ENCODE measurements around the gene BOC.

DNA sequence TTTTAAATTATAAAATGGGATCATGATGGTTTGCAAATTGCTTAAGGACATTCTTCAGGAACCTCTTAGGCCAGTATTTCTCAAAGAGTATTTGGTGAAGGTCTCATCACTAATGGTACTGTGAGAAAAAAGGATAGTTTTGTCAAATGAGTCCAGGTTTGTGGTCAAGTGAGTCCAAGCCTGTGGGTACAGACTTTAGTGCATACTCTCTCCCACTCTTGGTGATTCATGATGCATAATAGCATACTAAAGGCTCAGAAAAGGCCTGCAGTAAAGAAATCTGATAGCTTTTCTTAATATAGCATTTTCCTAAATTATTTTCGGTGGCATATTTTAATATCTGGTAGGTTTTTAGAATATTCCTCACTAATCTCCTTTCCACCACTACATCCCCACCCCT, 20.0 kb downstream of the BOC start:
- TF ChIP-seq, protein P1, sequence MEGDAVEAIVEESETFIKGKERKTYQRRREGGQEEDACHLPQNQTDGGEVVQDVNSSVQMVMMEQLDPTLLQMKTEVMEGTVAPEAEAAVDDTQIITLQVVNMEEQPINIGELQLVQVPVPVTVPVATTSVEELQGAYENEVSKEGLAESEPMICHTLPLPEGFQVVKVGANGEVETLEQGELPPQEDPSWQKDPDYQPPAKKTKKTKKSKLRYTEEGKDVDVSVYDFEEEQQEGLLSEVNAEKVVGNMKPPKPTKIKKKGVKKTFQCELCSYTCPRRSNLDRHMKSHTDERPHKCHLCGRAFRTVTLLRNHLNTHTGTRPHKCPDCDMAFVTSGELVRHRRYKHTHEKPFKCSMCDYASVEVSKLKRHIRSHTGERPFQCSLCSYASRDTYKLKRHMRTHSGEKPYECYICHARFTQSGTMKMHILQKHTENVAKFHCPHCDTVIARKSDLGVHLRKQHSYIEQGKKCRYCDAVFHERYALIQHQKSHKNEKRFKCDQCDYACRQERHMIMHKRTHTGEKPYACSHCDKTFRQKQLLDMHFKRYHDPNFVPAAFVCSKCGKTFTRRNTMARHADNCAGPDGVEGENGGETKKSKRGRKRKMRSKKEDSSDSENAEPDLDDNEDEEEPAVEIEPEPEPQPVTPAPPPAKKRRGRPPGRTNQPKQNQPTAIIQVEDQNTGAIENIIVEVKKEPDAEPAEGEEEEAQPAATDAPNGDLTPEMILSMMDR (conservative IDR thresholded peaks at IDR 0.05), result no peak
- TF ChIP-seq ZFX (IDR thresholded peaks at IDR 0.05), result no peak
